Ovary (tissue), 9 donors: ENCODE measurements around the gene CCDC102A. TPM values are rescaled to one million over a fixed set of nuclear protein-coding genes. Genes with fewer than 3 reads are reported as not detected.

Experiments used
- DNase-seq, 5 donors: peaks; one replicate each; pipeline ENCODE4 v3.0.0-alpha.2; 2019 to 2020
- H3K27ac ChIP-seq, 2 donors: fragments of 200-600 bp; one replicate each; pipeline versions ENCODE4 v1.5.1 to v1.8.0; 2019 to 2022
- H3K27me3 ChIP-seq: fragments of 200-600 bp; one replicate; pipeline ENCODE4 v1.8.0; 2022
- H3K36me3 ChIP-seq: fragments of 200-600 bp; sonication (generic); one replicate; pipeline ENCODE4 v1.5.1; 2019
- H3K4me1 ChIP-seq: one replicate; pipeline ENCODE4 v1.8.1; 2013; ENCODE audit warnings: mild to moderate bottlenecking, moderate library complexity; ENCODE audit not compliant: insufficient read depth
- H3K4me3 ChIP-seq: fragments of 200-600 bp; sonication (generic); one replicate; pipeline ENCODE4 v1.5.1; 2017
- H3K9me3 ChIP-seq, 2 donors: fragments of 200-600 bp in 1 of 2; sonication (generic) in 1 of 2; one replicate each; pipeline versions ENCODE4 v1.5.1 to v1.8.1; 2013 to 2019; ENCODE audit warnings: mild to moderate bottlenecking in 1 of 2, moderate library complexity in 1 of 2
- CTCF ChIP-seq, 3 donors: fragments of 450-650 bp in 2 of 3; fragments of 200-600 bp in 1 of 3; IDR thresholded peaks; one replicate each; pipeline versions ENCODE4 v1.5.1 to v1.8.0; 2016 to 2022; ENCODE audit warnings: antibody characterized with exemption in 3 of 3, mild to moderate bottlenecking in 1 of 3
- EP300 ChIP-seq: sonication (generic); formaldehyde crosslinking; IDR thresholded peaks from one replicate; pipeline ENCODE4 v1.6.1; 2017; ENCODE audit warnings: antibody characterized with exemption
- POLR2A ChIP-seq: fragments of 450-650 bp; IDR thresholded peaks from one replicate; pipeline ENCODE4 v1.6.1; 2017; ENCODE audit warnings: antibody characterized with exemption, mild to moderate bottlenecking, moderate library complexity
- WGBS, 3 donors: extraction: QIAGEN DNeasy Blood & Tissue Kit in 1 of 3; methylation state at CpG; one replicate each; pipeline versions ENCODE4 v1.1.5 to v1.1.7; 2013 to 2017; 5-methylcytosine and 5-hydroxymethylcytosine counted together
- intact Hi-C, 4 donors: fragments of 100-400 bp; cut with DNase I; formaldehyde crosslinking; loops; one replicate each; pipeline versions ENCODE4 v1.11.0 to v1.15.1; 2022 to 2023
- polyA plus RNA-seq, 2 donors: library from polyadenylated mRNA; stranded (reverse); fragments of 200-250 nt in 1 of 2; fragments of 350-450 nt in 1 of 2; fragmentation: Illumina TruSeq in 1 of 2; extraction: RNeasy Lipid Tissue Mini Kit (QIAGEN cat#74804) in 1 of 2; gene quantifications; one replicate each; pipeline ENCODE4 v1.2.3, GENCODE V29; 2013 to 2014
- total RNA-seq, 7 donors: library from RNA; depleted of rRNA in 2 of 7; stranded (reverse); fragments of >200 nt in 2 of 7; fragmentation: NEBNext Ultra II Directional in 3 of 7; extraction: Animal tissue kit (Norgen Biotek cat#: 25700) in 3 of 7; gene quantifications; one replicate each; pipeline versions ENCODE4 v1.1.0 to v1.2.4, GENCODE V29; 2016 to 2023
- donor health status: DM: no; HTN: no; CAD: no; lungs with moderate emphysema.
- donor health status: DM: no; HTN: no; CAD: no.
- donor health status: Bipolar disorder and iron deficiency.
- donor health status: DM: yes; HTN: yes; CAD: no.
- donor health status: DM: no; HTN: no; CAD: no.
- donor health status: DM: yes; HTN: yes; CAD: no.

CCDC102A gene
- total and polyA plus RNA-seq, 9 donors: 5.9 to 22.4 (median 12.5) TPM

- WGBS, 3 donors: 88 to 92% (median 90%) methylated on average over 5 of the region's 5 CpGs
- Histone ChIP-seq H3K36me3 (no peaks in the 10 kb centered on the region), H3K27ac (no peak overlapping the region), H3K27me3 (no peaks in the 10 kb centered on the region), H3K4me1 (no peaks in the 10 kb centered on the region), H3K4me3 (no peak overlapping the region), H3K9me3 (no peaks in the 10 kb centered on the region)
- TF ChIP-seq CTCF (IDR thresholded peaks at IDR 0.05) (no peak), EP300 (no peak), POLR2A (no peak)
- no peak for DNase-seq
- intact Hi-C loops: loop anchor here in 1 of 4 donors (10.0 kb wide), 1 partner anchor 937 kb away; the partner anchor contains the start of gene NDRG4
Observed at GRCh38 chr16:57568173-57568678, 31.9 kb upstream of the CCDC102A start.

GRCh38 chr16:57567691-57568090, 31.3 kb upstream of the CCDC102A start:
- intact Hi-C loops: loop anchor here in 1 of 4 donors (10.0 kb wide), 1 partner anchor 937 kb away; the partner anchor contains the start of gene NDRG4
- 91 to 94% (median 92%) methylated on average over 18 of the region's 18 CpGs for WGBS, 3 donors
- H3K27ac ChIP-seq: no peak overlapping the region
- H3K27me3 ChIP-seq: no peaks in the 10 kb centered on the region
- no peaks in the 10 kb centered on the region for H3K4me1 ChIP-seq
- H3K4me3 ChIP-seq: no peak overlapping the region
- TF ChIP-seq EP300: no peak
- no peak for TF ChIP-seq CTCF (IDR thresholded peaks at IDR 0.05)
- no peak for TF ChIP-seq POLR2A
- H3K36me3 ChIP-seq: no peaks in the 10 kb centered on the region
- no peak for DNase-seq
- no peaks in the 10 kb centered on the region for H3K9me3 ChIP-seq

DNA sequence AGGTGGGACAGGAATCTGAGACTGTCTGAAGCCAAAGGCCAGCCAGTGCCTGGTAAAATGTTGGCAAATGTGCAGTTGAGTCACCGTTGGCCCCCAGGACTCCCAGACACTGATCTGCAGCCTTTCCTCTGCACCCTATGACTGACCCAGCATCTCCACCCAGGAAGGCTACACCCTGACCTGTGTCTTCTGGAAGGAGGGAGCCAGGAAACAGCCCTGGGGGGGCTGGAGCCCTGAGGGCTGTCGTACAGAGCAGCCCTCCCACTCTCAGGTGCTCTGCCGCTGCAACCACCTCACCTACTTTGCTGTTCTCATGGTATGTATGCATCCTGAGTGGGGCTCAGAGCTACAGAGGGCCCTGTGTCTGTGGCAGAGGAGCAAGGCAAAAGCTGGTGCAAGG, 30.1 kb upstream of the CCDC102A start:
- DNase-seq: no peak
- intact Hi-C loops: loop anchor here in 1 of 4 donors (10.0 kb wide), 1 partner anchor 938 kb away; the partner anchor contains the start of gene NDRG4
- TF ChIP-seq EP300: no peak
- Histone ChIP-seq H3K36me3 (no peaks in the 10 kb centered on the region), H3K4me1 (no peaks in the 10 kb centered on the region), H3K4me3 (no peak overlapping the region), H3K27me3 (no peaks in the 10 kb centered on the region), H3K27ac (no peak overlapping the region), H3K9me3 (no peaks in the 10 kb centered on the region)
- 46 to 65% (median 55%) methylated on average over 3 of the region's 3 CpGs for WGBS, 3 donors

DNA sequence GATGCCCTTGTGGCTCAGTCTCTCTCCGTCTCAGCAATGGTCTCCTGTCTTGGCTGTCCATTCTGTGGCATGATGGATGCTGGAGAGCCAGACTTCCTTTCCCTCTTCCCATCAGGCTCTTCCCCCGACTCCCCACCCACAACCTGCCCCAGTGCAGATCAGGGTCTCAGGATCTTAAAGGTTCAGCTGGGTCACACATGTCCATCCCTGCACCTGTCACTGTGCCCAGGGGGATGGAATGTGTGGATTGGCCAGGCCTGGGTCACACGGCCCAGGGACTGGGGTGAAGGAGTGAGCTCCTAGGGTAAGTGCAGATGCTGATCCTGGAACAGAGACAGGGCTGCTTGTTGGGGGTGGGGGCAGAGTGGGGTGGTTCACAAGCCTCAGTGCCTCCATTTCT, 29.1 kb upstream of the CCDC102A start:
- Histone ChIP-seq H3K9me3 (no peaks in the 10 kb centered on the region), H3K4me1 (no peaks in the 10 kb centered on the region), H3K4me3 (no peak overlapping the region), H3K27me3 (no peaks in the 10 kb centered on the region), H3K36me3 (no peaks in the 10 kb centered on the region), H3K27ac (no peak overlapping the region)
- intact Hi-C loops: loop anchor here in 1 of 4 donors (10.0 kb wide), 1 partner anchor 939 kb away; the partner anchor contains the start of gene NDRG4
- no peak for DNase-seq
- TF ChIP-seq CTCF (IDR thresholded peaks at IDR 0.05) (no peak), EP300 (no peak), POLR2A (no peak)
- 67 to 80% (median 80%) methylated on average over 3 of the region's 3 CpGs for WGBS, 3 donors

GRCh38 chr16:57564571-57565270, 28.4 kb upstream of the CCDC102A start:
- intact Hi-C loops: loop anchor here in 1 of 4 donors (10.0 kb wide), 1 partner anchor 940 kb away; the partner anchor contains the start of gene NDRG4
- DNase-seq: no peak

More at GRCh38 chr16:57564571-57565270, 28.4 kb upstream of the CCDC102A start:
- no peak overlapping the region for H3K27ac ChIP-seq
- no peak overlapping the region for H3K4me3 ChIP-seq
- 46 to 63% (median 50%) methylated on average over 10 of the region's 10 CpGs for WGBS, 3 donors
- no peaks in the 10 kb centered on the region for H3K27me3 ChIP-seq
- no peaks in the 10 kb centered on the region for H3K36me3 ChIP-seq
- H3K9me3 ChIP-seq: peaks cover 0 to 3% of the 10 kb centered on the region in 2 donors
- H3K4me1 ChIP-seq: no peaks in the 10 kb centered on the region
- no peak for TF ChIP-seq EP300
- TF ChIP-seq CTCF (IDR thresholded peaks at IDR 0.05): no peak
- TF ChIP-seq POLR2A: no peak
